HCT116 (cell line): Measurements from ENCODE around the gene CENPX. TPM values are rescaled to one million over a fixed set of nuclear protein-coding genes. Genes with fewer than 3 reads are reported as not detected.

Source experiments
- ATAC-seq: fragments of 200-7000 bp; cut with Tn5 transposase; 2 replicates; pipeline ENCODE4 v1.9.1; 2020; ENCODE audit warnings: mild to moderate bottlenecking, moderate library complexity
- BruUV-seq: library from RNA; stranded (reverse); fragments of 400-500 nt; replicated peaks from 2 replicates; lab custom pipeline; 2021; lab: Mats Ljungman, UMichigan
- CTCF ChIA-PET: fragments of 300-600 bp; sonication (Branson Sonifier 250); formaldehyde crosslinking; loops from one replicate; lab custom pipeline; 2021; ENCODE audit warnings: antibody characterized with exemption; lab: Charles Lee
- POLR2A ChIA-PET: fragments of 300-600, 350-600 bp; sonication (Branson Sonifier 250); formaldehyde crosslinking; loops from one replicate; lab custom pipeline; 2021; ENCODE audit warnings: antibody characterized with exemption; lab: Charles Lee
- RAD21 ChIA-PET, 2 experiments: fragments of 300-600 bp; sonication (Branson Sonifier 250); formaldehyde crosslinking; loops; one replicate each; lab custom pipeline; 2023; ENCODE audit warnings: low total read pairs in 2 of 2; ENCODE audit not compliant: uncharacterized antibody in 2 of 2, unreplicated experiment in 2 of 2, low non-redundant PET in 1 of 2; lab: Charles Lee
- DNase-seq: peaks from one replicate; pipeline ENCODE4 v3.0.0-alpha.2; 2010; ENCODE audit warnings: low read depth, low spot score
- H2AFZ ChIP-seq: fragments of 200-600 bp; shearing (Covaris generic), sonication (generic); 2 replicates; pipeline ENCODE4 v1.6.1; 2017; ENCODE audit warnings: low read depth, mixed run types, mixed read lengths, antibody characterized with exemption, low read length; ENCODE audit not compliant: poor library complexity, severe bottlenecking
- H3K27ac ChIP-seq: 2 replicates; pipeline ENCODE4 v1.5.1; 2012; ENCODE audit warnings: low read depth, low read length
- H3K27me3 ChIP-seq: fragments of 200-600 bp; sonication (generic); 2 replicates; pipeline ENCODE4 v1.6.1; 2016; ENCODE audit warnings: mixed run types, low read length, mixed read lengths; ENCODE audit not compliant: insufficient read depth
- H3K36me3 ChIP-seq, 2 experiments: fragments of 200-500 bp in 1 of 2; fragments of 200-600 bp in 1 of 2; sonication (Bioruptor generic) in 1 of 2; sonication (generic) in 1 of 2; 2 replicates each; pipeline versions ENCODE4 v1.5.1 to v1.6.1; 2014 to 2016; ENCODE audit warnings: low read length in 2 of 2, inconsistent platforms in 1 of 2, mixed read lengths in 1 of 2, mixed run types in 1 of 2; ENCODE audit not compliant: insufficient read depth in 2 of 2, control insufficient read depth in 1 of 2
- H3K4me1 ChIP-seq, 2 experiments: fragments of 200-600 bp in 1 of 2; sonication (generic) in 1 of 2; 2 replicates each; pipeline versions ENCODE4 v1.5.1 to v1.6.1; 2012 to 2017; ENCODE audit warnings: low read length in 2 of 2, inconsistent platforms in 1 of 2, mild to moderate bottlenecking in 1 of 2, mixed read lengths in 1 of 2, mixed run types in 1 of 2, moderate library complexity in 1 of 2; ENCODE audit not compliant: insufficient read depth in 2 of 2, control insufficient read depth in 1 of 2
- H3K4me2 ChIP-seq: fragments of 200-600 bp; sonication (generic); 2 replicates; pipeline ENCODE4 v1.6.1; 2017; ENCODE audit warnings: mixed run types, low read length, mixed read lengths
- H3K4me3 ChIP-seq, 2 experiments: fragments of 200-600 bp in 1 of 2; sonication (generic) in 1 of 2; replicated peaks in 1 of 2; 2 replicates each; pipeline ENCODE4 v1.5.1; 2011 to 2016; ENCODE audit warnings: low read length in 2 of 2, control low read depth in 1 of 2, low read depth in 1 of 2, mild to moderate bottlenecking in 1 of 2, mixed read lengths in 1 of 2, mixed run types in 1 of 2
- H3K79me2 ChIP-seq: fragments of 200-600 bp; sonication (generic); 2 replicates; pipeline ENCODE4 v1.6.1; 2017; ENCODE audit warnings: mild to moderate bottlenecking, mixed run types, low read length, moderate library complexity, mixed read lengths; ENCODE audit not compliant: insufficient read depth
- H3K9ac ChIP-seq: fragments of 200-600 bp; sonication (generic); 2 replicates; pipeline ENCODE4 v1.6.1; 2016; ENCODE audit warnings: low read length, mixed read lengths
- H3K9me2 ChIP-seq: fragments of 200-600 bp; sonication (generic), shearing (Covaris generic); 2 replicates; pipeline ENCODE4 v1.6.1; 2017; ENCODE audit warnings: mixed run types, mild to moderate bottlenecking, moderate library complexity; ENCODE audit not compliant: insufficient read depth
- H3K9me3 ChIP-seq, 2 experiments: fragments of 200-500 bp in 1 of 2; fragments of 200-600 bp in 1 of 2; sonication (Bioruptor generic) in 1 of 2; sonication (generic) in 1 of 2; 2 replicates each; pipeline ENCODE4 v1.6.1; 2014 to 2017; ENCODE audit warnings: low read length in 2 of 2, mixed read lengths in 2 of 2, inconsistent platforms in 1 of 2, low read depth in 1 of 2, mild to moderate bottlenecking in 1 of 2, mixed run types in 1 of 2, moderate library complexity in 1 of 2; ENCODE audit not compliant: control insufficient read depth in 1 of 2, insufficient read depth in 1 of 2
- H4K20me1 ChIP-seq: fragments of 200-600 bp; sonication (generic), shearing (Covaris generic); 2 replicates; pipeline ENCODE4 v1.6.1; 2017; ENCODE audit warnings: mixed run types, mild to moderate bottlenecking, moderate library complexity; ENCODE audit not compliant: insufficient read depth
- CEBPB ChIP-seq: IDR thresholded peaks from 2 replicates; pipeline ENCODE4 v1.6.1; 2012; ENCODE audit warnings: low read depth
- ELF1 ChIP-seq: IDR thresholded peaks from 2 replicates; pipeline ENCODE4 v1.6.1; 2012; ENCODE audit warnings: low read depth, borderline replicate concordance
- EZH2 ChIP-seq: fragments of 200-600 bp; sonication (generic); IDR thresholded peaks from 2 replicates; pipeline ENCODE4 v1.6.1; 2017; ENCODE audit warnings: antibody characterized with exemption, mixed run types
- EZH2phosphoT487 ChIP-seq: fragments of 200-600 bp; IDR thresholded peaks from 2 replicates; pipeline ENCODE4 v1.6.1; 2018; ENCODE audit warnings: antibody characterized with exemption, borderline replicate concordance
- FOSL1 ChIP-seq: IDR thresholded peaks from 2 replicates; pipeline ENCODE4 v1.6.1; 2012; ENCODE audit warnings: low read depth
- JUND ChIP-seq: IDR thresholded peaks from 2 replicates; pipeline ENCODE4 v1.6.1; 2012
- POLR2A ChIP-seq: IDR thresholded peaks from 2 replicates; pipeline ENCODE4 v1.7.0; 2011; ENCODE audit warnings: borderline replicate concordance; ENCODE audit not compliant: insufficient read depth, insufficient read length; ENCODE audit errors: extremely low read depth
- SIN3A ChIP-seq: IDR thresholded peaks from 2 replicates; pipeline ENCODE4 v1.6.1; 2012; ENCODE audit warnings: low read depth
- ZFX ChIP-seq: fragments of 450-650 bp; IDR thresholded peaks from 2 replicates; pipeline ENCODE4 v1.6.1; 2017
- intact Hi-C: fragments of 100-400 bp; cut with micrococcal nuclease; formaldehyde crosslinking; loops from 2 replicates; pipeline ENCODE4 v1.10.0; 2022
- total RNA-seq: library from RNA; stranded (reverse); gene quantifications from one replicate; pipeline ENCODE4 v1.2.1, GENCODE V29; 2021; ENCODE audit not compliant: unreplicated experiment
- TF ChIP-seq, protein P1 (sequence below): IDR thresholded peaks from 2 replicates; pipeline ENCODE4 v1.6.1; 2012
- TF ChIP-seq, protein P2 (sequence below): IDR thresholded peaks from 2 replicates; pipeline ENCODE4 v1.6.1; 2011; ENCODE audit warnings: mild to moderate bottlenecking, low read length, moderate library complexity; ENCODE audit not compliant: insufficient replicate concordance; ENCODE audit errors: extremely low read depth
- TF ChIP-seq, protein P3 (sequence below), 3 experiments: fragments of 200-600 bp in 1 of 3; sonication (generic) in 1 of 3; IDR thresholded peaks in 2 of 3; conservative IDR thresholded peaks in 1 of 3; 2 replicates each; pipeline ENCODE4 v1.5.1; 2012 to 2017; ENCODE audit warnings: low read depth in 2 of 3, low read length in 2 of 3, antibody characterized with exemption in 1 of 3, borderline replicate concordance in 1 of 3, control low read depth in 1 of 3, mild to moderate bottlenecking in 1 of 3, mixed read lengths in 1 of 3, mixed run types in 1 of 3, moderate library complexity in 1 of 3; ENCODE audit not compliant: insufficient read depth in 1 of 3

CENPX gene
- total RNA-seq, 1 experiment from 2014 or later: 184 TPM

DNA sequence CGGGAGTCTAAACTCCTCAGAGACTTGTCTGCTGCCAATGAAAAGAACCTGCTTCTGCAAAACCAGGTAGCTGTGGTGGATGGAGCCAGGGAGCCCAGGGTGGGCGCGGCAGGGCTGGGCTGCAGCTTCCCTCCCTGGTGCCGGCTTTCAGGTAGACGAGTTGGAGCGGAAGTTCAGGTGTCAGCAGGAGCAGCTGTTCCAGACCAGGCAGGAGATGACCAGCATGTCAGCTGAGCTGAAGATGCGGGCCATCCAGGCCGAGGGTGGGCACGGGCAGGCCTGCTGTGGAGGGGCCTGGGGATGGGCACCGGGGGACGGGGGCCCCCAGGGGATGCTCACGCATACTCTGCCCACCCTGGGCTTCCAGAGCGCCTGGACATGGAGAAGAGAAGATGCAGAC lies 5.6 kb upstream of the CENPX start:
- Histone ChIP-seq H3K27me3 (no peaks in the 10 kb centered on the region), H4K20me1 (no peaks in the 10 kb centered on the region), H3K4me3 (no peak overlapping the region), H2AFZ (no peak overlapping the region), H3K9ac (no peak overlapping the region), H3K4me1 (peaks cover 16 to 40% of the 10 kb centered on the region in 2 experiments; a peak in 3 of 4 replicates), H3K79me2 (peaks cover 22% of the 10 kb centered on the region; the same call in 1 of the 2 replicates), H3K36me3 (no peaks in the 10 kb centered on the region; a peak in 1 of 4 replicates), H3K9me2 (no peaks in the 10 kb centered on the region), H3K9me3 (no peaks in the 10 kb centered on the region), H3K27ac (no peak overlapping the region; the same call in 1 of the 2 replicates), H3K4me2 (no peak overlapping the region)
- RAD21 ChIA-PET: interaction anchor here in 1 of 2 experiments (1.2 kb wide), 1 partner anchor 73 kb away, joined by 3 read pairs; no protein-coding TSS in a partner anchor
- ATAC-seq (no peak), DNase-seq (no peak)
- intact Hi-C loops: no loop called here
- no TSS peak for BruUV-seq
- POLR2A ChIA-PET: interaction anchor here (1.8 kb wide), 1 partner anchor 9 kb away, joined by 4 read pairs; the partner anchor contains the start of gene DCXR
- CTCF ChIA-PET: no interaction called here
- TF ChIP-seq EZH2 (no peak), JUND (no peak), CEBPB (no peak), EZH2phosphoT487 (no peak), FOSL1 (no peak), SIN3A (no peak), ELF1 (no peak), POLR2A (no peak), ZFX (no peak)
- TF ChIP-seq, protein P1, sequence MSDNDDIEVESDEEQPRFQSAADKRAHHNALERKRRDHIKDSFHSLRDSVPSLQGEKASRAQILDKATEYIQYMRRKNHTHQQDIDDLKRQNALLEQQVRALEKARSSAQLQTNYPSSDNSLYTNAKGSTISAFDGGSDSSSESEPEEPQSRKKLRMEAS: no peak
- TF ChIP-seq, protein P2, sequence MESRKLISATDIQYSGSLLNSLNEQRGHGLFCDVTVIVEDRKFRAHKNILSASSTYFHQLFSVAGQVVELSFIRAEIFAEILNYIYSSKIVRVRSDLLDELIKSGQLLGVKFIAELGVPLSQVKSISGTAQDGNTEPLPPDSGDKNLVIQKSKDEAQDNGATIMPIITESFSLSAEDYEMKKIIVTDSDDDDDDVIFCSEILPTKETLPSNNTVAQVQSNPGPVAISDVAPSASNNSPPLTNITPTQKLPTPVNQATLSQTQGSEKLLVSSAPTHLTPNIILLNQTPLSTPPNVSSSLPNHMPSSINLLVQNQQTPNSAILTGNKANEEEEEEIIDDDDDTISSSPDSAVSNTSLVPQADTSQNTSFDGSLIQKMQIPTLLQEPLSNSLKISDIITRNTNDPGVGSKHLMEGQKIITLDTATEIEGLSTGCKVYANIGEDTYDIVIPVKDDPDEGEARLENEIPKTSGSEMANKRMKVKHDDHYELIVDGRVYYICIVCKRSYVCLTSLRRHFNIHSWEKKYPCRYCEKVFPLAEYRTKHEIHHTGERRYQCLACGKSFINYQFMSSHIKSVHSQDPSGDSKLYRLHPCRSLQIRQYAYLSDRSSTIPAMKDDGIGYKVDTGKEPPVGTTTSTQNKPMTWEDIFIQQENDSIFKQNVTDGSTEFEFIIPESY: no peak
- TF ChIP-seq, protein P3, sequence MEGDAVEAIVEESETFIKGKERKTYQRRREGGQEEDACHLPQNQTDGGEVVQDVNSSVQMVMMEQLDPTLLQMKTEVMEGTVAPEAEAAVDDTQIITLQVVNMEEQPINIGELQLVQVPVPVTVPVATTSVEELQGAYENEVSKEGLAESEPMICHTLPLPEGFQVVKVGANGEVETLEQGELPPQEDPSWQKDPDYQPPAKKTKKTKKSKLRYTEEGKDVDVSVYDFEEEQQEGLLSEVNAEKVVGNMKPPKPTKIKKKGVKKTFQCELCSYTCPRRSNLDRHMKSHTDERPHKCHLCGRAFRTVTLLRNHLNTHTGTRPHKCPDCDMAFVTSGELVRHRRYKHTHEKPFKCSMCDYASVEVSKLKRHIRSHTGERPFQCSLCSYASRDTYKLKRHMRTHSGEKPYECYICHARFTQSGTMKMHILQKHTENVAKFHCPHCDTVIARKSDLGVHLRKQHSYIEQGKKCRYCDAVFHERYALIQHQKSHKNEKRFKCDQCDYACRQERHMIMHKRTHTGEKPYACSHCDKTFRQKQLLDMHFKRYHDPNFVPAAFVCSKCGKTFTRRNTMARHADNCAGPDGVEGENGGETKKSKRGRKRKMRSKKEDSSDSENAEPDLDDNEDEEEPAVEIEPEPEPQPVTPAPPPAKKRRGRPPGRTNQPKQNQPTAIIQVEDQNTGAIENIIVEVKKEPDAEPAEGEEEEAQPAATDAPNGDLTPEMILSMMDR (IDR thresholded peaks at IDR 0.05 in 2 of 3, conservative IDR thresholded peaks at IDR 0.05 in 1 of 3; ENCODE audit: borderline replicate concordance in 1 of 3, insufficient read depth in 1 of 3, low read depth in 2 of 3, low read length in 2 of 3): no peak
